ENCODE results near the gene SPAG6.

The SPAG6 gene

DNA sequence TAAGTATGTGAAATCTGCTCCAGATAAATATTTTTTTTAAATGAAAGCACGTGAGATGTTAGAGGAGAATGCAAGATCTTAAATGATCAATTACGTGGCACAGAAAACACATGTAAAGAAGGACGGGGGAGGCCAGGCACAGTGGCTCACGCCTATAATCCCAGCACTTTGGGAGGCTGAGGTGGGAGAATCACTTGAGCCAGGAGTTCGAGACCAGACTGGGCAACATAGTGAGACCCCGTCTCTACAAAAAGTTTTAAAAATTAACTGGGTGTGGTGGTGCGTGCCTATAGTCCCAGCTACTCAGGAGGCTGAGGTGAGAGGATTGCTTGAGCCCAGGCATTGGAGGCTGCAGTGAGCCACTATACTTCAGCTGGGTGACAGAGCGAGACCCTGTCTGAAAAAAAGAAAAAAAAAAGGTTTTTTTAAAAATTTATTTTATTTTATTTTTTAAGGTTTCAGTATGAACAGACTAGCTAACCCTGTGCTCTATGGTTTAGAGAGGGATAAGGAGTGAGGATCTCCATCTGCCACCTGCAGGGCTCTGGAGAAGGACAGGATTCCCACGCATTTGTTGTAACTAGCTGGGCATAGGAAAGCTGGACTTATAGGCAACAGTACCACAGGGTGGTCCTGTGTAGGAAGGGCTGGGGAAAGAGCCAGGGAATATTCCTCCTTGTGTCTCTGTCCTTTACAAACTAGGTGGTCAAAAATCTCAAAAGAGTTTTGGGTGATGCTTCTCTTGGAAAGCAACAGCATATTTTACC is 113.2 kb downstream of the SPAG6 start:
- Mint-ChIP-seq H3K27me3 (no peaks in the 10 kb centered on the region), H3K36me3 (ENCODE audit: low read depth) (no peaks in the 10 kb centered on the region), H3K4me1 (ENCODE audit: low read depth) (peaks cover 14% of the 10 kb centered on the region), H3K9me3 (no peaks in the 10 kb centered on the region), H3K4me3 (no peak overlapping the region), H3K27ac (no peak overlapping the region)

- no peak overlapping the region for H3K27ac Mint-ChIP-seq
- H3K4me3 Mint-ChIP-seq, result no peak overlapping the region
- H3K27me3 Mint-ChIP-seq, result no peaks in the 10 kb centered on the region
- no peaks in the 10 kb centered on the region for H3K9me3 Mint-ChIP-seq
- H3K36me3 Mint-ChIP-seq (ENCODE audit: low read depth), result no peaks in the 10 kb centered on the region
- peaks cover 14% of the 10 kb centered on the region for H3K4me1 Mint-ChIP-seq (ENCODE audit: low read depth)
Observed at GRCh38 chr10:22459496-22459895, 114.2 kb downstream of the SPAG6 start.

DNA sequence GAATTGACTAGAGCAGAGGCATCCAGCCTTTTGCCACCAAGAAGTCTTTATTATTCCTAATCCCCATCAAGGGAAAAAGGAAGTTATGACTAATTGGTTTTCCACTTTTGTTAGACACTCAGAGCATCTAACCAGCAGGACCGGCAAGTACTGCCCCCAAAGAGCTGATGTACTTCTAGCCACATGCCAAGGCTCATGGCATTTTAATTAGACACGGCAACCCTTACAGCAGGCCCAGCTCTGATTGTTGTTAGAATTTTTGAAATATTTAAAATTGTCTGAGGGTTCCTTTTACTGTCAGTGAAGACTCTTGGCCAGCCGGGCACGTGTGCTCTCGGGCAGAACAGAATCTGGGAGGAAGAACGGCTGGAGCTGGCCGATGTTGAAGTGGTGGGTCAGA is 114.8 kb downstream of the SPAG6 start:
- Mint-ChIP-seq H3K27ac (no peak overlapping the region), H3K27me3 (no peaks in the 10 kb centered on the region), H3K4me1 (ENCODE audit: low read depth) (peaks cover 8% of the 10 kb centered on the region), H3K36me3 (ENCODE audit: low read depth) (no peaks in the 10 kb centered on the region), H3K4me3 (no peak overlapping the region), H3K9me3 (no peaks in the 10 kb centered on the region)

GRCh38 chr10:22460531-22461403 is 115.5 kb downstream of the SPAG6 start:
- Mint-ChIP-seq H3K4me3 (no peak overlapping the region), H3K9me3 (no peaks in the 10 kb centered on the region), H3K27ac (no peak overlapping the region), H3K36me3 (ENCODE audit: low read depth) (no peaks in the 10 kb centered on the region), H3K4me1 (ENCODE audit: low read depth) (peaks cover 3% of the 10 kb centered on the region), H3K27me3 (no peaks in the 10 kb centered on the region)

DNA sequence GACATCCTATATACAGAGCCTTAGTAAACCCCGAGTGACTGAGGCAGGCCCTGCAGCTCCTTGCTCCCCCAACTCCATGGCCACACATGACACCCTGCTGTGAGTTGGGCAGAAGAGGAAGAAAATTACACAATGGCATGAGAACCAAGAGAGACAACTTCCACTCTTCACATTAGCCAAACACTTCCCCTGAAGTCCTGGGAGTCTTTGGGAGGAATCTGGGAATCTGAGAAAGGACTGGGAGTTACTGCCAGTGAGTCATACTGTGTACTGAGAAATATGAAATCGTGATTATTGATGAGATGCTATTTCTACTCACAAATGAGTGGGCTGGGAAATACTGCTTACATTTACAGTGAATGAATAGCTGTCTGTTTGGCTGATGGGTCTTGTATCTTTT is 116.6 kb downstream of the SPAG6 start:
- H3K27ac Mint-ChIP-seq, result no peak overlapping the region

GRCh38 chr10:22463255-22463654 is 118.0 kb downstream of the SPAG6 start:
- H3K27me3 Mint-ChIP-seq, result no peaks in the 10 kb centered on the region
- no peaks in the 10 kb centered on the region for H3K36me3 Mint-ChIP-seq (ENCODE audit: low read depth)
- peaks cover 3% of the 10 kb centered on the region for H3K4me1 Mint-ChIP-seq (ENCODE audit: low read depth)
- H3K9me3 Mint-ChIP-seq, result no peaks in the 10 kb centered on the region
- no peak overlapping the region for H3K4me3 Mint-ChIP-seq
- H3K27ac Mint-ChIP-seq, result no peak overlapping the region

More for the DNA sequence above, 116.6 kb downstream of the SPAG6 start:
- Mint-ChIP-seq H3K36me3 (ENCODE audit: low read depth) (no peaks in the 10 kb centered on the region), H3K27me3 (no peaks in the 10 kb centered on the region), H3K4me3 (no peak overlapping the region), H3K9me3 (no peaks in the 10 kb centered on the region), H3K4me1 (ENCODE audit: low read depth) (peaks cover 3% of the 10 kb centered on the region)

GRCh38 chr10:22464966-22465629 is 119.8 kb downstream of the SPAG6 start:
- no peaks in the 10 kb centered on the region for H3K9me3 Mint-ChIP-seq
- no peak overlapping the region for H3K27ac Mint-ChIP-seq
- no peak overlapping the region for H3K4me3 Mint-ChIP-seq
- H3K36me3 Mint-ChIP-seq (ENCODE audit: low read depth), result no peaks in the 10 kb centered on the region
- H3K27me3 Mint-ChIP-seq, result no peaks in the 10 kb centered on the region
- H3K4me1 Mint-ChIP-seq (ENCODE audit: low read depth), result peaks cover 3% of the 10 kb centered on the region

GRCh38 chr10:22466763-22467334 is 121.6 kb downstream of the SPAG6 start:
- Mint-ChIP-seq H3K4me1 (ENCODE audit: low read depth) (peaks cover 3% of the 10 kb centered on the region), H3K27ac (no peak overlapping the region), H3K27me3 (peaks cover 10% of the 10 kb centered on the region), H3K36me3 (ENCODE audit: low read depth) (no peaks in the 10 kb centered on the region), H3K4me3 (no peak overlapping the region), H3K9me3 (no peaks in the 10 kb centered on the region)
